IMR-90 (cell line): Measurements from ENCODE around the gene ASB16. TPM values are rescaled to one million over a fixed set of nuclear protein-coding genes. Genes with fewer than 3 reads are reported as not detected.

Experiments
- ATAC-seq: fragments of 200-7000 bp; cut with Tn5 transposase; 2 replicates; pipeline ENCODE4 v1.9.1; 2020; ENCODE audit warnings: low read depth, mild to moderate bottlenecking, moderate library complexity
- BruUV-seq: library from RNA; stranded (reverse); fragments of 400-500 nt; replicated peaks from 2 replicates; lab custom pipeline; 2021; lab: Mats Ljungman, UMichigan
- CTCF ChIA-PET: fragments of 300-600 bp; formaldehyde crosslinking; extraction: SDS; loops from one replicate; lab custom pipeline; 2021; ENCODE audit warnings: antibody characterized with exemption; lab: Yijun Ruan, JAX
- POLR2A ChIA-PET: fragments of 300-600 bp; sonication (Branson Sonifier 250); formaldehyde crosslinking; loops from one replicate; lab custom pipeline; 2022; ENCODE audit warnings: antibody characterized with exemption; ENCODE audit not compliant: unreplicated experiment; lab: Charles Lee
- DNase-seq: peaks from one replicate; pipeline ENCODE4 v3.0.0; 2013
- H2AFZ ChIP-seq: replicated peaks from 2 replicates; pipeline ENCODE3; 2013; ENCODE audit warnings: low read length, mild to moderate bottlenecking; ENCODE audit not compliant: poor library complexity
- H2AK5ac ChIP-seq: 2 replicates; pipeline ENCODE4 v1.6.1; 2013; ENCODE audit warnings: low read depth, low read length, inconsistent platforms
- H2AK9ac ChIP-seq: replicated peaks from 2 replicates; pipeline ENCODE3; 2013; ENCODE audit warnings: mild to moderate bottlenecking, low read depth, low read length, moderate library complexity; ENCODE audit not compliant: poor library complexity
- H2BK120ac ChIP-seq: 2 replicates; pipeline ENCODE4 v1.6.1; 2013; ENCODE audit warnings: low read depth, low read length, inconsistent platforms
- H2BK15ac ChIP-seq: 3 replicates; pipeline ENCODE4 v1.6.1; 2013; ENCODE audit warnings: low read depth, low read length, inconsistent platforms
- H2BK20ac ChIP-seq: 2 replicates; pipeline ENCODE4 v1.6.1; 2013; ENCODE audit warnings: low read depth, mild to moderate bottlenecking, inconsistent platforms, low read length, moderate library complexity
- H2BK5ac ChIP-seq: 2 replicates; pipeline ENCODE4 v1.6.1; 2013; ENCODE audit warnings: mild to moderate bottlenecking, low read depth, low read length, inconsistent platforms; ENCODE audit not compliant: poor library complexity, severe bottlenecking
- H3K14ac ChIP-seq: replicated peaks from 2 replicates; pipeline ENCODE4 v1.6.1; 2013; ENCODE audit warnings: low read depth, low read length, inconsistent platforms
- H3K18ac ChIP-seq: 2 replicates; pipeline ENCODE4 v1.6.1; 2013; ENCODE audit warnings: low read depth, low read length, control low read depth
- H3K23ac ChIP-seq: 2 replicates; pipeline ENCODE4 v1.6.1; 2013; ENCODE audit warnings: low read depth, low read length, inconsistent platforms
- H3K27ac ChIP-seq: 2 replicates; pipeline ENCODE4 v1.5.1; 2013; ENCODE audit warnings: mild to moderate bottlenecking, control low read depth, low read length; ENCODE audit not compliant: insufficient read depth
- H3K27me3 ChIP-seq: 2 replicates; pipeline ENCODE4 v1.6.1; 2013; ENCODE audit warnings: low read length; ENCODE audit not compliant: control insufficient read depth, insufficient read depth
- H3K36me3 ChIP-seq: 2 replicates; pipeline ENCODE4 v1.6.1; 2013; ENCODE audit warnings: low read length, mixed read lengths; ENCODE audit not compliant: control insufficient read depth, insufficient read depth
- H3K4ac ChIP-seq: 2 replicates; pipeline ENCODE4 v1.6.1; 2013; ENCODE audit warnings: low read depth, low read length, inconsistent platforms
- H3K4me1 ChIP-seq: 2 replicates; pipeline ENCODE4 v1.6.1; 2013; ENCODE audit warnings: low read length, mixed read lengths; ENCODE audit not compliant: control insufficient read depth, insufficient read depth
- H3K4me2 ChIP-seq: 2 replicates; pipeline ENCODE4 v1.6.1; 2013; ENCODE audit warnings: low read depth, mild to moderate bottlenecking, control low read depth, low read length, moderate library complexity
- H3K4me3 ChIP-seq: 2 replicates; pipeline ENCODE4 v1.5.1; 2013; ENCODE audit warnings: low read depth, mild to moderate bottlenecking, control low read depth, low read length, moderate library complexity; ENCODE audit not compliant: insufficient read depth
- H3K56ac ChIP-seq: 2 replicates; pipeline ENCODE4 v1.6.1; 2013; ENCODE audit warnings: low read length, inconsistent platforms; ENCODE audit not compliant: insufficient read depth; ENCODE audit errors: extremely low read depth
- H3K79me1 ChIP-seq, 2 experiments: 2 replicates each; pipeline ENCODE4 v1.6.1; 2013; ENCODE audit warnings: low read length in 2 of 2, inconsistent platforms in 1 of 2, low read depth in 1 of 2
- H3K9ac ChIP-seq: 2 replicates; pipeline ENCODE4 v1.6.1; 2013; ENCODE audit warnings: low read depth, low read length, control low read depth
- H3K9me1 ChIP-seq: 2 replicates; pipeline ENCODE4 v1.6.1; 2013; ENCODE audit warnings: low read length, inconsistent platforms; ENCODE audit not compliant: insufficient read depth
- H3K9me3 ChIP-seq: 2 replicates; pipeline ENCODE4 v1.6.1; 2013; ENCODE audit warnings: low read length; ENCODE audit not compliant: control insufficient read depth, insufficient read depth
- H4K20me1 ChIP-seq: 2 replicates; pipeline ENCODE4 v1.6.1; 2013; ENCODE audit warnings: low read length, inconsistent platforms; ENCODE audit not compliant: insufficient read depth
- H4K5ac ChIP-seq: 2 replicates; pipeline ENCODE4 v1.6.1; 2013; ENCODE audit warnings: mild to moderate bottlenecking, low read depth, low read length, control low read depth
- H4K8ac ChIP-seq, 2 experiments: 2 replicates each; pipeline ENCODE4 v1.6.1; 2013; ENCODE audit warnings: low read depth in 2 of 2, low read length in 2 of 2, control low read depth in 1 of 2, inconsistent platforms in 1 of 2
- H4K91ac ChIP-seq: 2 replicates; pipeline ENCODE4 v1.6.1; 2013; ENCODE audit warnings: low read depth, low read length, inconsistent platforms; ENCODE audit not compliant: insufficient read depth
- ELK1 ChIP-seq: fragments of 150-350 bp; IDR thresholded peaks from 2 replicates; pipeline ENCODE4 v1.6.1; 2016; ENCODE audit warnings: low read depth, mild to moderate bottlenecking, low read length, moderate library complexity, borderline replicate concordance
- FOS ChIP-seq: fragments of 150-350 bp; IDR thresholded peaks from 2 replicates; pipeline ENCODE4 v1.6.1; 2016; ENCODE audit warnings: low read depth, low read length
- NFE2L2 ChIP-seq: fragments of 150-350 bp; IDR thresholded peaks from 2 replicates; pipeline ENCODE4 v1.6.1; 2016; ENCODE audit warnings: low read depth, mild to moderate bottlenecking, low read length
- RAD21 ChIP-seq: IDR thresholded peaks from 2 replicates; pipeline ENCODE4 v1.6.1; 2012; ENCODE audit warnings: low read length, improper control_type of control experiment
- RFX5 ChIP-seq: IDR thresholded peaks from 2 replicates; pipeline ENCODE4 v1.8.0; 2012; ENCODE audit warnings: low read depth, mild to moderate bottlenecking, low read length, moderate library complexity
- SMC3 ChIP-seq: fragments of 150-350 bp; IDR thresholded peaks from 2 replicates; pipeline ENCODE4 v1.6.1; 2016; ENCODE audit warnings: low read depth, mild to moderate bottlenecking, antibody characterized with exemption, low read length, moderate library complexity
- WGBS, 2 experiments: methylation state at CpG; one replicate each; pipeline versions ENCODE4 v1.1.5 to v1.1.7; 2013; ENCODE audit warnings: missing lambda C conversion rate in 2 of 2; ENCODE audit not compliant: insufficient read length in 1 of 2; ENCODE audit errors: extremely low coverage in 2 of 2; 5-methylcytosine and 5-hydroxymethylcytosine counted together
- dilution Hi-C: fragments of 300-500 bp; cut with HindIII; formaldehyde crosslinking; loops from one replicate; pipeline ENCODE4 v1.14.3; 2018; ENCODE audit warnings: low sequenced_read_pairs; ENCODE audit not compliant: unreplicated experiment
- in situ Hi-C: fragments of 300-500 bp; cut with MboI; formaldehyde crosslinking; loops from 3 replicates; pipeline ENCODE4 v1.14.3; 2019; ENCODE audit warnings: low sequenced_read_pairs, inconsistent platforms, mixed read lengths
- intact Hi-C: fragments of 100-400 bp; cut with micrococcal nuclease; formaldehyde crosslinking; loops from 2 replicates; pipeline ENCODE4 v1.10.0; 2022
- polyA plus RNA-seq, 3 experiments: library from polyadenylated mRNA; depleted of rRNA; stranded (reverse); fragments of >200 nt; gene quantifications; 2 replicates each; pipeline ENCODE4 v1.2.3, GENCODE V29; 2012; ENCODE audit warnings: low replicate concordance in 1 of 3
- total RNA-seq: library from RNA; depleted of rRNA; stranded (reverse); fragments of >200 nt; gene quantifications from 2 replicates; pipeline ENCODE4 v1.2.3, GENCODE V29; 2012

ASB16 gene
- total and polyA plus RNA-seq, 2 of the 4 experiments (the other 2 are of a cell fraction): 0.05 TPM; not detected in 1

- ChIA-PET POLR2A (interaction anchor here (1.0 kb wide), 1 partner anchor 19 kb away, joined by 4 read pairs; the partner anchor contains the start of gene TMUB2), CTCF (interaction anchor here (1.2 to 1.4 kb wide), 2 partner anchors 9 to 124 kb away, joined by 4 to 10 read pairs; no protein-coding TSS in a partner anchor)
- no peak for ATAC-seq
- BruUV-seq: no TSS peak
- H3K79me1 ChIP-seq: peaks cover 0 to 5% of the 10 kb centered on the region in 2 experiments; a peak in 1 of 4 replicates
- peak overlapping the region; percentile 65 for H2AK9ac ChIP-seq
- H3K27me3 ChIP-seq: no peaks in the 10 kb centered on the region
- H4K20me1 ChIP-seq: no peaks in the 10 kb centered on the region
- H2BK20ac ChIP-seq: no peak overlapping the region
- no peak overlapping the region for H3K27ac ChIP-seq
- no peak overlapping the region for H3K23ac ChIP-seq
- no peak for DNase-seq
- dilution Hi-C loops: no loop called here
- H2BK15ac ChIP-seq: no peak overlapping the region
- H3K4me1 ChIP-seq: peaks cover 11% of the 10 kb centered on the region
- TF ChIP-seq ELK1 (no peak), SMC3 (no peak), RAD21 (no peak), RFX5 (no peak), NFE2L2 (no peak), FOS (no peak)
- in situ Hi-C loops: loop anchor here (10.0 kb wide), 1 partner anchor 223 kb away; the partner anchor contains the start of gene PPY
- H4K8ac ChIP-seq: no peak overlapping the region
- no peak overlapping the region for H3K56ac ChIP-seq
- no peak overlapping the region for H4K5ac ChIP-seq
- no peak overlapping the region for H2BK5ac ChIP-seq
- 80% methylated on average over 3 of the region's 7 CpGs; no CpG with 5 or more reads in 1 of the 2 experiments for WGBS, 2 experiments
- H2BK120ac ChIP-seq: no peak overlapping the region
- H2AFZ ChIP-seq: no peak overlapping the region
- H3K4me3 ChIP-seq: no peak overlapping the region
- H3K4me2 ChIP-seq: no peak overlapping the region
- peak overlapping the region; percentile 63; the same call in 1 of the 2 replicates for H2AK5ac ChIP-seq
- no peak overlapping the region for H4K91ac ChIP-seq
- H3K9me3 ChIP-seq: no peaks in the 10 kb centered on the region
- peaks cover 3% of the 10 kb centered on the region for H3K9me1 ChIP-seq
- no peaks in the 10 kb centered on the region for H3K36me3 ChIP-seq
- no peak overlapping the region for H3K9ac ChIP-seq
- intact Hi-C loops: loop anchor here (10.0 kb wide), 1 partner anchor 123 kb away; no protein-coding TSS in a partner anchor
- H3K4ac ChIP-seq: no peak overlapping the region
- H3K18ac ChIP-seq: no peak overlapping the region
- H3K14ac ChIP-seq: no peak overlapping the region
These were observed 3.2 kb upstream of the ASB16 start for GRCh38 chr17:44167181-44167861.
